ENCODE data around the gene SLC28A3.
"Not testable (repeated sequence)": the region's sequence is repeated elsewhere in the genome, so short reads cannot be mapped to it uniquely, and the experiment has no call there.

The SLC28A3 gene

DNA sequence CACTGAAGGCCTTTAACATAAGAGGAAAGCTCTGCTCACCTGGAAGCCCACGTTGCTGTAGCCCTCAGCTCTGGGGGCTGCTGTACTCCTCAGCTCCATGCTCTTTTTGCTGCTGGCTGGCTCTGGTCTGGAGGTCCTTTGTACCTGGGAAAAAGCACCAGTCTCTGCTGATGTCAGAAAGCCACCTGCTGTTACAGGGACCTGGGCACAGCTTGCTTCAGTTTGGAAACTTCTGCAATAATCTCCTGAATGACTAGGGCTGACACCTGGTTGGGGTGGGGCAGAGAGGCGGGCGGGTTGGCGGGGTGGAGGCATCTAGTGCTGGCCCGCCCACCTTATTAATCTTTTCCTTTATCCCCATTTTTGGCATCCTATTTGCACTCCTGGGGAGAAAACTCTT lies at the start of gene SLC28A3:
Gene SLC28A3, minus strand, starts transcription at position 224 of the 400 bp plus-strand sequence. Its CDS starts 125 bp downstream, at position 99.
- no peak for DNase-seq

DNA sequence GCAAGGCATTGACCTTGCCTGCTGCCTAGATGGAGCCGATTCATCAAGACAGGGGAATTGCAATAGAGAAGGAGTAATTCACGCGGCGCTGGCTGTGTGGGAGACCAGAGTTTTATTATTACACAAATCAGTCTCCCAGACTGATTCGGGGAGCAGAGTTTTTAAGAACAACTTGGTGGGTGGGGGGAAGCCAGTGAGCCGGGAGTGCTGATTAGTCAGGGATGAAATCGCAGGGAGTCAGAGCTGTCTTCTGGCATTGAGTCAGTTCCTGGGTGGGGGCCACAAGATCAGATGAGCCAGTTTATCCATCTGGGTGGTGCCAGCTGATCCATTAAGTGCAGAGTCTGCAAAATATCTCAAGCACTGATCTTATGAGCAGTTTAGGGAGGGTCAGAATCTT lies 49.7 kb upstream of the SLC28A3 start:
- DNase-seq, result not testable (repeated sequence)

DNA sequence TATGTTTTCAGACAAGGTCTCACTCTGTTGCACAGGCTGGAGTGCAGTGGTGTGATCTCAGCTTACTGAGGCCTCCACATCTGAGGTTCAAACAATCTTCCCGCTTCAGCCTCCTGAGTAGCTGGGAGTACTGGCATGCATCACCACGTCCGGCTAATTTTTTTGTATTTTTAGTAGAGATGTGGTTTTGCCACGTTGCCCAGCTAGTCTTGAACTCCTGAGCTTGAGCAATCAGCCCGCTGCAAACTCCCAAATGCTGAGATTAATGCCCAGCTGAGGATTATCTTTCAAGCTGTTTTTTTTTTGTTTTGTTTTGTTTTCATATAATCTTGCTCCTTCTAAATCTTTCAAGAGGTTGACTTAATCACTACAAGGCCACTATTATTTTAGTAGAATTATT lies 47.3 kb upstream of the SLC28A3 start:
- DNase-seq, result no peak

GRCh38 chr9:84386753-84387152 lies 46.2 kb upstream of the SLC28A3 start:
- DNase-seq, result no peak

DNA sequence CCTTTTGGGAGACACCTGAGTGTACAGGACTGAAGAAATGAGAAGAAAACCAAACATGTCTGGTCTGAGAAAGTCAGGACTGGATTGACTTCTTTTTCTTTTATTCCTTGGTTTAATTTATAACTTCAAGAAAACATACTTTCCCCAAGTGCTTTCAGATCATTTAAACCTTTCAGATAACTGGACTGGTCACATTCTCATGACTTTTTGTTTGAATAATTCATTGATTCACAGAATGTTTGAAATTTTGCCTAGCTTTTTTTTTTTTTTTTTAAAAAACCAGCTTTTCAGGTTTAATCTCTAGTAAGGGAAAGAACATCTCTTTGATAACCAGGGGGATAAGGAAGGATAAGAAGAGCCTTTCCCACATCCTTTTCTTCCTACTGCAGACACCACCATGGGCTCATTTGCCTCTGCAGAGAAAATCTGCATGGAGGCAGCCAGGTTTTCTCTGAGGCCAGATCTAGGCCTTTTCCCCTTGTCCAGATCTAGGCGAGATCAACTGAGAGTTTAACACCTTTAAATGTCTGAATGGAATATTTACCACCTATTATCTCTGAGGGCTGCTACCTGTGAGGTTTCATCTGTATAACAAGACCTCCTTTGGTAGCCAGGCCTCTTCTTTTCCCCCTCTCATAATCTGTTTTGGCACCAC lies 45.0 kb upstream of the SLC28A3 start:
- no peak for DNase-seq

- DNase-seq, result no peak
Observed at GRCh38 chr9:84384617-84385016, 44.1 kb upstream of the SLC28A3 start.

- DNase-seq, result no peak
Observed at GRCh38 chr9:84383178-84383577, 42.6 kb upstream of the SLC28A3 start.

GRCh38 chr9:84382720-84383119 lies 42.2 kb upstream of the SLC28A3 start:
- no peak for DNase-seq

GRCh38 chr9:84381508-84381907 lies 41.0 kb upstream of the SLC28A3 start:
- DNase-seq, result no peak

GRCh38 chr9:84379740-84380139 lies 39.2 kb upstream of the SLC28A3 start:
- no peak for DNase-seq

DNA sequence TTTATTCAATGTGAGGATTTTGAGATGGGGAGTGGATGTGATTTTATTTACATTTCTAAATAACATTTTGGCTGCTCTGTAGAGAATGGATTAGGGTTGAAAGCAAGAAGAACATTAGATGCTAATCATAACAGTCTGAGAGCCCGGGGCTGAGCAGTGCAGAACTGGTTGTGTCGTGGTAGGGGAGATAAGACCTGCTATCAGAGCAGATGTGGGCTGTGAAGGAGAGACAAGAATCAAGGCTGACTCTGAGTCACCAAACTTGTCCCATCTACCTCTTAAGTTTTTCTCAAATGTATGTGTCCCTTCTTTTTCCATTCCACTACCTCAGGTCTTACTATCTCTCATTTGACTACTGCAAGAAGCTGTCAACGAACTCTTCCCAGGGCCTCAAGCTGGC lies 35.4 kb upstream of the SLC28A3 start:
- DNase-seq, result no peak

- DNase-seq, result no peak
Observed at GRCh38 chr9:84374516-84374915, 34.0 kb upstream of the SLC28A3 start.

DNA sequence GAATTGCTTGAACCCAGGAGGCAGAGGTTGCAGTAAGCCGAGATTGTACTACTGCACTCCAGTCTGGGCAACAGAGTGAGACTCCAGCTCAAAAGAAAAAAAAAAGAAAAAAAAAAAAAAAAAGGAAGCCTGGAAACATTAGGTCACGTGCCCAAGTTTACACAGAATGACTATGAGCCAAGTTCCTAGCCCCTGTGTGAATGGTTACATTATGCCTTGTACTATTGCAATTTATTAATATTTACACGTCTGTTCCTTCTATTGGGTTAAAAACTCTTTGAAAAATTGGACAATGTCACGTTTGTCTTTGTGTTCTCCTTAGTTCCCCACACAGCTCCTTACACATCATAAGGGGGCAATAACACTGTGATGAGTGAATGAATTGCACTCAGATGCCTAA lies 33.5 kb upstream of the SLC28A3 start:
- DNase-seq, result no peak

DNA sequence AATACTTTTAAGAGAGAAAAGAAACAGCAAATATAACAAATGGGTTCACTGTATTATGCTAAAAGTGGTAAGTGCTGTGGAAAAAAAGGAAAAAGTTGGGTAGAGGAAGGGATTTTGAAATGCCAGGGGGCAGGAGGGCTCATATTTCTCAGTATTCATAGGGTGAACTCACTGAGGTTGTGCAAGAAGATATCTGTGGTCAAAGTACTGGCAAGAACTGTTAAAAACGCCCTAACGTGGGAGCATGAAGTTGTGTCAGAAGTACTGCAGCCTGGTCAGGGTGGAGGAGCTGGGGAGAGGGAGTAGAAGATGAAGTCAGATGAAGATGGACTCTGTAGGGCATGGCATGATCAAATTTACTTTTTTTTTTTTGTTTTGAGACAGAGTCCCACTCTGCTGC lies 31.2 kb upstream of the SLC28A3 start:
- no peak for DNase-seq

DNA sequence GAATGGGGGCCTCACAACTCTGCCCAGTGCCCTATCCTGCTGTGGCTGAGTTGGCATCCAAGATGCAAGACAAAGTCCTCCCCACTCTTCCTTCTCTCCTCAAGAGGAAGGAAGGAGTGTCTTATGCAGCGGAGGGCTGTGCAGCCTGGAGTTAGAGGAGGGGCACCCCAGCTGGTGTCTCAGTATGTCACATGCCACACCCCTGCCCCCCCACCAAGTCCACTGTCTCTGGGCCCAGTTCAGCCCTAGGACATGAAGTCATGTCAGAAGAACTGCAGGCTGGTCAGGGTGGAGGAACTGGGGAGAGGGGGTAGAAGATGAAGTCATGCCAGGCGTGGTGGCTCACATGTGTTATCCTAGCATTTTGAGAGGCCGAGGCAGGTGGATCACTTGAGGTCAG lies 28.0 kb upstream of the SLC28A3 start:
- DNase-seq, result no peak

GRCh38 chr9:84367726-84368125 lies 27.2 kb upstream of the SLC28A3 start:
- not testable (repeated sequence) for DNase-seq

GRCh38 chr9:84366683-84367082 lies 26.1 kb upstream of the SLC28A3 start:
- DNase-seq, result no peak

DNA sequence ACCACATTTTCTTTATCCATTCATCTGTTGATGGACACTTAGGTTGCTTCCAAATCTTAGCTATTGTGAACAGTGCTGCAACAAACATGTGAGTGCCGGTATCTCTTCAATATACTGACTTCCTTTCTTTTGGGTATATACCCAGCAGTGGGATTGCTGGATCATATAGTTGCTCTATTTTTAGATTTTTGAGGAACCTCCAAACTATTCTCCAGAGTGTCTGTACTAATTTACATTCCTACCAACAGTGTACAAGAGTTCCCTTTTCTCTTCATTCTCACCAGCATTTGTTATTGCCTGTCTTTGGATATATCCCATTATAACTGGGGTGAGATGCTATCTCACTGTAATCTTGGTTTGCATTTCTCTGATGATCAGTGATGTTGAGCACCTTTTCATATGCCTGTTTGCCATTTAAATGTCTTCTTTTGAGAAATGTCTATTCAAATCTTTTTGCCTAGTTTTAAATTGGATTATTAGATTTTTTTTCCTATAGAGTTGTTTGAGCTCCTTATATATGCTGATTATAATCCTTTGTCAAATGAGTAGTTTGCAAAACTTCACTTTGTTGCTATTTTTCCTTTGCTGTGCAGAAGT lies 24.4 kb upstream of the SLC28A3 start:
- not testable (repeated sequence) for DNase-seq

DNA sequence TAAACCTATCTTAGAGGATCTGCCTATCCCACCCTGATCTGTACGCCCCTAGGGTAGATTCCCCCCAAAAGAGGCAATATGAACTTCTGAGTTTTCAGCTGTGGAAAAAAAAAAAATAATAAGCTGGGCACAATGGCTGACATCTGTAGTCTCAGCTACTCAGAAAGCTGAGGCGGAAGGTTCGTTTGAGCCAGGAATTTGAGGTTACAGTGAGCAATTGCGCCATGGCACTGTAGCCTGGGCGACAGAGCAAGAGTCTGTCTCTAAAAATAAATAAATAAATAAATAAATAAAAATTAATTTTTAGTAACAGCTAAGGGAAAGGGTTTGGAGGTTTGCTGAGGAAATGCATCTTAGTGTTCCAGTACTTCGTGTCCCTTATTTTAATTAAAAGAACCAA lies 21.1 kb upstream of the SLC28A3 start:
- DNase-seq, result no peak

- DNase-seq, result no peak
Observed at GRCh38 chr9:84357275-84357674, 16.7 kb upstream of the SLC28A3 start.

DNA sequence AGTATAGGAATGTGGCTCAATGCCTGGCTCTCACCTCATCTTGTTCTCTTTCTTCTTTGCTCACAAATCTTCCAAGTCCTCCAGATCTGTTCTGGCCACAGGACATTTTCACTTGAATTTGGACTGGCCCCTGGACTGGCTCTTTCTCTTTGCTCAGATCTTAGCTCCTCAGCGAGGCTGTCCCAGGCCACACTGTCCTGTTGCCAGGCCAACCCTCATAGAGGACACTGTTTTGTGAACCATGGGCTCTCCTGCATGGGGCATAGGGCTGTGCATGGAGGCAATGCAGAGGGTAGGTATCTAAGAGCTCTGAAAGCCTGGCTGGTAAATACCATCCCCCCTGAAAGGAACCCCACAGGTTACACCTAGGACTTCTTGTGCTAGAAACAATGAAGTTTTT lies 13.5 kb upstream of the SLC28A3 start:
- no peak for DNase-seq

GRCh38 chr9:84349671-84350070 lies 9.1 kb upstream of the SLC28A3 start:
- DNase-seq, result no peak

GRCh38 chr9:84343111-84343521 lies 2.6 kb upstream of the SLC28A3 start:
- DNase-seq, result no peak

DNA sequence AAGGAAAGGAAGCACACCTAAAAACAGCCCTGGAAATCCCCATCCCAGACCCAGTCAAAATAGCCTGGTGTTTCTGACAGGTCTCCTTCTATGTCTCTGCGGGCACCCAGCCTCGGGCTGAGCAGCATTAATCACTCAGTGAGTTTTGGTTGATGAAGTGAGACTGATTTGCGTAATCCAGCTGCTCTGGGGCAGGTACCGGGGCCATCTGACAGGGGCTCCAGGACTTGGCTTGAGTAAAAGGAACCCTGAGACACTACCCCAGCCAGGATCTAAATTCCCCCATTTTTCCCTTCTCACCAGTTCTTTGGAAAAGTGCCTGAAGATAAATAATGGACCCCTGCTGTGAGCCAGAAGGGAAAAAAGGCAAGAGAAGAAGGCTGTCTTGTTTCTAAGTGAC lies 596 bp downstream of the SLC28A3 start:
- DNase-seq, result no peak

Measured in amygdala (tissue), 56 donors.